ENCODE data around the gene RAB3A. TPM values are rescaled to one million over a fixed set of nuclear protein-coding genes. Genes with fewer than 3 reads are reported as not detected.

The RAB3A gene
- total and polyA plus RNA-seq, 9 of the 15 experiments (the other 6 are each of a cell fraction or from before 2014, with no cell fraction given), result 0.17 to 5.1 (median 0.90) TPM; not detected in 1

- TF ChIP-seq CHD1 (IDR thresholded peaks at IDR 0.05; ENCODE audit: low read length) (no peak), BHLHE40 (IDR thresholded peaks at IDR 0.05; ENCODE audit: low read length) (no peak), EHMT2 (IDR thresholded peaks at IDR 0.05) (no peak), MEF2A (IDR thresholded peaks at IDR 0.05; ENCODE audit: control insufficient read depth, low read depth, low read length) (no peak), MCM3 (IDR thresholded peaks at IDR 0.05) (no peak), MED1 (CRISPR knock-in tag; IDR thresholded peaks at IDR 0.05; ENCODE audit: borderline replicate concordance) (no peak), CUX1 (CRISPR knock-in tag; IDR thresholded peaks at IDR 0.05) (no peak), U2AF1 (optimal IDR thresholded peaks at IDR 0.05; ENCODE audit: low read depth, low read length) (no peak), ZC3H8 (IDR thresholded peaks at IDR 0.05) (no peak), ZBTB8A (IDR thresholded peaks at IDR 0.05; ENCODE audit: partially characterized antibody) (no peak), MTA3 (IDR thresholded peaks at IDR 0.05; ENCODE audit: borderline replicate concordance) (no peak), STAG1 (CRISPR knock-in tag; IDR thresholded peaks at IDR 0.05; ENCODE audit: borderline replicate concordance) (no peak), PTTG1 (tag; IDR thresholded peaks at IDR 0.05; ENCODE audit: low read depth) (no peak), ZNF436 (CRISPR knock-in tag; IDR thresholded peaks at IDR 0.05) (no peak), CAMTA2 (CRISPR knock-in tag; conservative IDR thresholded peaks at IDR 0.05) (no peak), CREBBP (IDR thresholded peaks at IDR 0.05; ENCODE audit: low read depth, low read length) (no peak), ZNF134 (CRISPR knock-in tag; conservative IDR thresholded peaks at IDR 0.05) (no peak), GTF2B (IDR thresholded peaks at IDR 0.05; ENCODE audit: extremely low read depth, insufficient read length) (no peak), NCOA6 (IDR thresholded peaks at IDR 0.05) (no peak), ZNF184 (CRISPR knock-in tag; IDR thresholded peaks at IDR 0.05) (no peak), FOXA3 (CRISPR knock-in tag; conservative IDR thresholded peaks at IDR 0.05 in 1 of 2, IDR thresholded peaks at IDR 0.05 in 1 of 2) (no peak), POLR2A (conservative IDR thresholded peaks at IDR 0.05) (no peak; the same call in 1 of the 2 replicates), NKRF (IDR thresholded peaks at IDR 0.05; ENCODE audit: borderline replicate concordance) (peak; percentile 86; the same call in 1 of the 2 replicates), ZFP36 (IDR thresholded peaks at IDR 0.05; ENCODE audit: low read depth, low read length, partially characterized antibody) (peak; percentile 53)
Observed at GRCh38 chr19:18152442-18152816, 51.4 kb downstream of the RAB3A start (continued).
